ENCODE data around the gene HEPN1. TPM values are rescaled to one million over a fixed set of nuclear protein-coding genes. Genes with fewer than 3 reads are reported as not detected.

HEPN1 gene
- total RNA-seq, result under 0.01 TPM in 1 of 2 replicates, not detected in the other

- DNase-seq (ENCODE audit: low read depth in 2 of 2), result no peak
These were observed at the start of gene HEPN1 for GRCh38 chr11:124918950-124919349. HEPN1 (plus strand) TSS chr11:124919250.

GRCh38 chr11:124869331-124869730 is 49.7 kb upstream of the HEPN1 start:
- DNase-seq (ENCODE audit: low read depth in 2 of 2), result no peak

GRCh38 chr11:124869856-124870387 is 49.1 kb upstream of the HEPN1 start:
- DNase-seq (ENCODE audit: low read depth in 2 of 2), result no peak

GRCh38 chr11:124870430-124870829 is 48.6 kb upstream of the HEPN1 start:
- DNase-seq (ENCODE audit: low read depth in 2 of 2), result no peak

- no peak for DNase-seq (ENCODE audit: low read depth in 2 of 2)
These were observed 46.8 kb upstream of the HEPN1 start for GRCh38 chr11:124872280-124872679.

GRCh38 chr11:124872741-124873140 is 46.3 kb upstream of the HEPN1 start:
- no peak for DNase-seq (ENCODE audit: low read depth in 2 of 2)

- no peak for DNase-seq (ENCODE audit: low read depth in 2 of 2)
These were observed 45.1 kb upstream of the HEPN1 start for GRCh38 chr11:124873951-124874350.

GRCh38 chr11:124874571-124875255 is 44.3 kb upstream of the HEPN1 start:
- DNase-seq (ENCODE audit: low read depth in 2 of 2), result no peak

- no peak for DNase-seq (ENCODE audit: low read depth in 2 of 2)
These were observed 43.6 kb upstream of the HEPN1 start for GRCh38 chr11:124875401-124875800.

GRCh38 chr11:124875943-124876817 is 42.9 kb upstream of the HEPN1 start:
- DNase-seq (ENCODE audit: low read depth in 2 of 2), result peak; percentile 67 to 93

GRCh38 chr11:124876818-124877630 is 42.0 kb upstream of the HEPN1 start:
- no peak for DNase-seq (ENCODE audit: low read depth in 2 of 2)

GRCh38 chr11:124877631-124877909 is 41.5 kb upstream of the HEPN1 start:
- no peak for DNase-seq (ENCODE audit: low read depth in 2 of 2)

- DNase-seq (ENCODE audit: low read depth in 2 of 2), result no peak
These were observed 40.9 kb upstream of the HEPN1 start for GRCh38 chr11:124877910-124878758.

GRCh38 chr11:124878759-124879492 is 40.1 kb upstream of the HEPN1 start:
- DNase-seq (ENCODE audit: low read depth in 2 of 2), result no peak

- DNase-seq (ENCODE audit: low read depth in 2 of 2), result no peak
These were observed 39.4 kb upstream of the HEPN1 start for GRCh38 chr11:124879493-124880289.

GRCh38 chr11:124880290-124880611 is 38.8 kb upstream of the HEPN1 start:
- no peak for DNase-seq (ENCODE audit: low read depth in 2 of 2)

GRCh38 chr11:124880958-124881357 is 38.1 kb upstream of the HEPN1 start:
- no peak for DNase-seq (ENCODE audit: low read depth in 2 of 2)

GRCh38 chr11:124882339-124883071 is 36.5 kb upstream of the HEPN1 start:
- DNase-seq (ENCODE audit: low read depth in 2 of 2), result peak in 1 of 2 donors; percentile 59

- no peak for DNase-seq (ENCODE audit: low read depth in 2 of 2)
These were observed 34.7 kb upstream of the HEPN1 start for GRCh38 chr11:124884340-124884739.
